Prostate gland (tissue), 2 donors: ENCODE results near the gene KCNJ6.

ENCODE experiments used
- POLR2AphosphoS5 ChIP-seq: sonication (generic); formaldehyde crosslinking; IDR thresholded peaks from one replicate; pipeline ENCODE4 v1.6.1; 2017; ENCODE audit warnings: antibody characterized with exemption
- TF ChIP-seq, protein P1 (sequence below), 4 experiments: fragments of 200-600 bp in 2 of 4; fragments of 450-650 bp in 2 of 4; sonication (generic) in 2 of 4; IDR thresholded peaks; 1 replicate in 3 of 4; 2 replicates in 1 of 4; pipeline ENCODE4 v1.5.1; 2016 to 2019; ENCODE audit warnings: antibody characterized with exemption in 4 of 4, mild to moderate bottlenecking in 2 of 4, moderate library complexity in 2 of 4

DNA sequence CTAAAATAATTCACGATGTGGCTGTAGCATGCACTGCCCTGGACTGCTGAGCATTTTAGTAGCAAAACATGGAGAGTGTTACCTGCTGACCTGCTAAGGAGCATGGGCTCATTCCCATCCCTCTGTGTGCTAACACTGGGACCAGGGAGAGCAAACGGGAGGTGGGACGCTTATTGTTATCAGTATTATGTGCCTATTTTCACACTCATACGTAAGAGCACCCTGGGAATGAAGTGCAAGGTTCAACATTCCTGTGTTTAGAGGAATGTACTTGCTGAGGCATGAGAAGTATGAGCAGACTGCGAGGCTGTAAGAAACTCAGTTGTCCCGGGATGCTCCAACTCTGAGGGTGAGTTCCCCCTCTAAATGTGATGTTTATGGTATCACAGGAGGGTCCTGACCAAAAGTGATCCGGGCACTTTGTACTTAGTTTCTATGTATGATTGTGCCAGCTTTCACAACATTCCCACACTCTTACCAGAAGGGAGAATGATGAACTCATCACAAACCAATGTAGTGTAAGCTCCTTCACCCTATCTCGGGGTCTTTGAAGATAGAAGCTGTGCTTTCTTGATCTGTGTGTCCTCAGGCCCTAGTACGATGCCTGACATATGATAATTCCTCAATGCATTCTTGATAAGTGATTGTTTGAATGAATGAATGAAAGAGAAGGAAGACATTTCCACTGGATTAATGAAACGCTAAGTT lies 164.8 kb downstream of the KCNJ6 start:
- TF ChIP-seq, protein P1, sequence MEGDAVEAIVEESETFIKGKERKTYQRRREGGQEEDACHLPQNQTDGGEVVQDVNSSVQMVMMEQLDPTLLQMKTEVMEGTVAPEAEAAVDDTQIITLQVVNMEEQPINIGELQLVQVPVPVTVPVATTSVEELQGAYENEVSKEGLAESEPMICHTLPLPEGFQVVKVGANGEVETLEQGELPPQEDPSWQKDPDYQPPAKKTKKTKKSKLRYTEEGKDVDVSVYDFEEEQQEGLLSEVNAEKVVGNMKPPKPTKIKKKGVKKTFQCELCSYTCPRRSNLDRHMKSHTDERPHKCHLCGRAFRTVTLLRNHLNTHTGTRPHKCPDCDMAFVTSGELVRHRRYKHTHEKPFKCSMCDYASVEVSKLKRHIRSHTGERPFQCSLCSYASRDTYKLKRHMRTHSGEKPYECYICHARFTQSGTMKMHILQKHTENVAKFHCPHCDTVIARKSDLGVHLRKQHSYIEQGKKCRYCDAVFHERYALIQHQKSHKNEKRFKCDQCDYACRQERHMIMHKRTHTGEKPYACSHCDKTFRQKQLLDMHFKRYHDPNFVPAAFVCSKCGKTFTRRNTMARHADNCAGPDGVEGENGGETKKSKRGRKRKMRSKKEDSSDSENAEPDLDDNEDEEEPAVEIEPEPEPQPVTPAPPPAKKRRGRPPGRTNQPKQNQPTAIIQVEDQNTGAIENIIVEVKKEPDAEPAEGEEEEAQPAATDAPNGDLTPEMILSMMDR (IDR thresholded peaks at IDR 0.05), result no peak
- TF ChIP-seq POLR2AphosphoS5, result no peak
